Mesothelial cell of epicardium (in vitro differentiated cells): ENCODE measurements around the gene MLH1. TPM values are rescaled to one million over a fixed set of nuclear protein-coding genes. Genes with fewer than 3 reads are reported as not detected.

Experiments used
- DNase-seq, 2 experiments: peaks; one replicate each; pipeline ENCODE4 v3.0.0; 2021; ENCODE audit warnings: low spot score in 2 of 2; ENCODE audit not compliant: unreplicated experiment in 2 of 2
- H3K27ac Mint-ChIP-seq: 2 replicates; pipeline ENCODE4 v1.8.0; 2021; ENCODE audit warnings: mixed read lengths
- H3K27me3 Mint-ChIP-seq: 2 replicates; pipeline ENCODE4 v1.8.0; 2021; ENCODE audit warnings: low read depth, mixed read lengths
- H3K36me3 Mint-ChIP-seq: 2 replicates; pipeline ENCODE4 v1.8.0; 2021; ENCODE audit warnings: mixed read lengths
- H3K4me1 Mint-ChIP-seq: 2 replicates; pipeline ENCODE4 v1.8.0; 2021; ENCODE audit warnings: mixed read lengths
- H3K4me3 Mint-ChIP-seq: 2 replicates; pipeline ENCODE4 v1.8.0; 2021; ENCODE audit warnings: mild to moderate bottlenecking, moderate library complexity, mixed read lengths
- H3K9me3 Mint-ChIP-seq: 2 replicates; pipeline ENCODE4 v1.8.0; 2021; ENCODE audit warnings: mixed read lengths
- total RNA-seq: library from RNA; stranded (reverse); gene quantifications from 3 replicates; pipeline ENCODE4 v1.2.1, GENCODE V29; 2021
- TF ChIP-seq, protein P1 (sequence below): fragments of 200-600 bp; sonication (generic); IDR thresholded peaks from one replicate; pipeline ENCODE4 v1.5.0; 2021; ENCODE audit warnings: antibody characterized with exemption; ENCODE audit not compliant: unreplicated experiment

MLH1 gene
- total RNA-seq, 1 donor from 2014 or later, result 36.3 TPM

DNA sequence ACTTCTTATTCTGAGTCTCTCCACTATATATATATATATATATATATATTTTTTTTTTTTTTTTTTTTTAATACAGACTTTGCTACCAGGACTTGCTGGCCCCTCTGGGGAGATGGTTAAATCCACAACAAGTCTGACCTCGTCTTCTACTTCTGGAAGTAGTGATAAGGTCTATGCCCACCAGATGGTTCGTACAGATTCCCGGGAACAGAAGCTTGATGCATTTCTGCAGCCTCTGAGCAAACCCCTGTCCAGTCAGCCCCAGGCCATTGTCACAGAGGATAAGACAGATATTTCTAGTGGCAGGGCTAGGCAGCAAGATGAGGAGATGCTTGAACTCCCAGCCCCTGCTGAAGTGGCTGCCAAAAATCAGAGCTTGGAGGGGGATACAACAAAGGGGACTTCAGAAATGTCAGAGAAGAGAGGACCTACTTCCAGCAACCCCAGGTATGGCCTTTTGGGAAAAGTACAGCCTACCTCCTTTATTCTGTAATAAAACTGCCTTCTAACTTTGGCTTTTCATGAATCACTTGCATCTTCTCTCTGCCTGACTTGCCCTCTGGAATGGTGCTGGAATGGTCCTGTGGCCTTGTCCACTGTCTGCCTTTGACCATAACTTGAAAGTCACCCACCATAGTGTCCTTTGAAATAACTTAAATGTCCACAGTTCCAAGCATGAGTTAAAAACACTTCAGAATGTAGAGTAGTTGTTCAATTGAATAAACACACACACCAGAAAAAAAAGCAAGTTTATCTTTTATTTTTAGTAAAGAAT, 32.4 kb downstream of the MLH1 start:
- Mint-ChIP-seq H3K4me1 (no peaks in the 10 kb centered on the region), H3K27ac (no peak overlapping the region), H3K4me3 (no peak overlapping the region), H3K27me3 (no peaks in the 10 kb centered on the region), H3K9me3 (peaks cover 29% of the 10 kb centered on the region), H3K36me3 (peaks cover 62% of the 10 kb centered on the region)
- no peak for DNase-seq
- TF ChIP-seq, protein P1, sequence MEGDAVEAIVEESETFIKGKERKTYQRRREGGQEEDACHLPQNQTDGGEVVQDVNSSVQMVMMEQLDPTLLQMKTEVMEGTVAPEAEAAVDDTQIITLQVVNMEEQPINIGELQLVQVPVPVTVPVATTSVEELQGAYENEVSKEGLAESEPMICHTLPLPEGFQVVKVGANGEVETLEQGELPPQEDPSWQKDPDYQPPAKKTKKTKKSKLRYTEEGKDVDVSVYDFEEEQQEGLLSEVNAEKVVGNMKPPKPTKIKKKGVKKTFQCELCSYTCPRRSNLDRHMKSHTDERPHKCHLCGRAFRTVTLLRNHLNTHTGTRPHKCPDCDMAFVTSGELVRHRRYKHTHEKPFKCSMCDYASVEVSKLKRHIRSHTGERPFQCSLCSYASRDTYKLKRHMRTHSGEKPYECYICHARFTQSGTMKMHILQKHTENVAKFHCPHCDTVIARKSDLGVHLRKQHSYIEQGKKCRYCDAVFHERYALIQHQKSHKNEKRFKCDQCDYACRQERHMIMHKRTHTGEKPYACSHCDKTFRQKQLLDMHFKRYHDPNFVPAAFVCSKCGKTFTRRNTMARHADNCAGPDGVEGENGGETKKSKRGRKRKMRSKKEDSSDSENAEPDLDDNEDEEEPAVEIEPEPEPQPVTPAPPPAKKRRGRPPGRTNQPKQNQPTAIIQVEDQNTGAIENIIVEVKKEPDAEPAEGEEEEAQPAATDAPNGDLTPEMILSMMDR, result no peak

DNA sequence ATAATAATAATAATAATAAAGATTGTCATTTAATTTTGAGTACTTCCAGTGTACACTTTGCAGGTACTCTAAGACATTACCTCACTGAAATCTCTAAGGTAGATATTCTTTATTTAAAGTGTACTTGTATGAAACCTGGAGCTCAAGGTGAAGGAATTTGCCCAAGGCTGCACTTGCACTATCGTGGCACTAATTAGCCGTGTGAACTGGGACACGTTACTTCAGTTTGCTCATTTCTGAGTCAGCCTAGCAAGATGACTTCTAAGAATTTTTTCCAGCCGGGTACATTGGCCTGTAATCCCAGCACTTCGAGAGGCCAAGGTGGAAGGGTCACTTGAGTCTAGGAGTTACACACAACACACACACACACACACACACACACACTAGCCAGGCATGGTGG, 33.5 kb downstream of the MLH1 start:
- Mint-ChIP-seq H3K27me3 (no peaks in the 10 kb centered on the region), H3K4me1 (no peaks in the 10 kb centered on the region), H3K9me3 (peaks cover 29% of the 10 kb centered on the region), H3K36me3 (peaks cover 53% of the 10 kb centered on the region), H3K4me3 (no peak overlapping the region), H3K27ac (no peak overlapping the region)
- TF ChIP-seq, protein P1, result no peak
- DNase-seq, result no peak

DNA sequence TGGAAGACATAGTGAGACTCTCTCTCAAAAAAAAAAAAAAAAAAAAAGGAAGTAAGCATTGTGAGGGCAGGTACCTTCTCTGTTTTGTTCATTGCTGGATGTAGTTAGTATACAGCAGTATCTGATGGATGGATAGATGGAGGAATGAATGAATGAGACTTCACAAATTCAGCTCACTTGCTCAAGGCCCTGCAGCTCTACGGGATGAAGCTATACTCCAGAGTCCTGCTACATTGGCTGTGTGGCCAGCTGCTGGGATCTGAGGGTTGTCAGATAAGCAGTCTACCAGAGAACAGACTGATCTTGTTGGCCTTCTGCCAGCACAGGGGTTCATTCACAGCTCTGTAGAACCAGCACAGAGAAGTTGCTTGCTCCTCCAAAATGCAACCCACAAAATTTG, 35.0 kb downstream of the MLH1 start:
- TF ChIP-seq, protein P1, result no peak
- Mint-ChIP-seq H3K36me3 (peaks cover 43% of the 10 kb centered on the region), H3K4me1 (no peaks in the 10 kb centered on the region)

DNA sequence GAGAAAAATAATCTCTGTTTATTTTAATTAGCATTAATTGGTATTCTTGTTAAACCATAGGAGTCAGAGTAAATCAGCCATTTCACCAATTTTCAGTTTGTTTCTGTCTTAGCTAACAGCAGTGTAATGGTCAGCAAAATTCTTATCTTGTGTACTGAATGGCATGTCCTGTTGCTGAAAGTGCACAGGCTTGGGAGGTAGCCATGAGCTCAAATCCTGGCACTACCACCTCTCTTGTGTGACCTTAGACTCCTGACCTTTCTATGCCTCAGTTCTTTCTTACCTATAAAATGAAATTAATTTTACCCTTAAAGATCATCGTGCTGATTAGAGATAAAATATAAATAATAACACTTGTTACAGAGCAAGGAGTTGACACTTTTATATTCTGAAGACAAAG, 35.8 kb downstream of the MLH1 start:
- TF ChIP-seq, protein P1, result no peak
- no peak for DNase-seq
- Mint-ChIP-seq H3K27ac (no peak overlapping the region), H3K4me3 (no peak overlapping the region), H3K4me1 (no peaks in the 10 kb centered on the region), H3K27me3 (no peaks in the 10 kb centered on the region), H3K36me3 (peaks cover 39% of the 10 kb centered on the region), H3K9me3 (peaks cover 16% of the 10 kb centered on the region)

More for the DNA sequence above, 35.0 kb downstream of the MLH1 start:
- H3K9me3 Mint-ChIP-seq, result peaks cover 20% of the 10 kb centered on the region
- H3K27ac Mint-ChIP-seq, result no peak overlapping the region
- no peak for DNase-seq
- no peak overlapping the region for H3K4me3 Mint-ChIP-seq
- no peaks in the 10 kb centered on the region for H3K27me3 Mint-ChIP-seq

DNA sequence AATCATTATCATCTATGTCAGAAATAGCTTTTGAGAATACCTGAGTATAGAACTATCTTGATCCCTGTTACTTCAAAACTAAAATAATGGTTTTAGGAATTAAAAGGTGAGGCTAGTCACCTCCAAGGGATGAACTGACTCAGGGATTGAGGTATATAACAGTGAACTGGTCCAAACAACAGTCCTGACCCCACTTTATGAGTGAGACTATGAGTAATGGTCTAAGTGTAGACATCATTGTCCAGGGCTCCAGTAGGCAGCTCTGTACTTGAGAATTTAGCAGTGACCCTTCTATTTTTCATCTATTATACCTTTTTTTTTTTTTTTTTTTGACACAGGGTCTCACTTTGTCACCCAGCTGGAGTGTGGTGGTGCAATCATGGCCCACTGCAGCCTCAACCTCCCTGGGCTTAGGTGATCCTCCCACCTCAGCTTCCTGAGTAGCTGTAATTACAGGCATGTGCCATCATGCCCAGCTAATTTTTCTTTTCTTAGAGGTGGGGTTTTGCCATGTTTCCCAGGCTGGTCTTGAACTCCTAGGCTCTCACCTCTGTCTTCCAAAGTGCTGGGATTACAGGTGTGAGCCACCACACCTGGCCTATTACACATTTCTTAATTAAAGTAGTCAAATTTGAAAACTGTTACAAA, 36.3 kb downstream of the MLH1 start:
- TF ChIP-seq, protein P1, result no peak
- H3K9me3 Mint-ChIP-seq, result peaks cover 14% of the 10 kb centered on the region
- no peak overlapping the region for H3K27ac Mint-ChIP-seq
- H3K36me3 Mint-ChIP-seq, result peaks cover 37% of the 10 kb centered on the region
- H3K4me3 Mint-ChIP-seq, result no peak overlapping the region
- H3K27me3 Mint-ChIP-seq, result no peaks in the 10 kb centered on the region
- no peak for DNase-seq
- H3K4me1 Mint-ChIP-seq, result no peaks in the 10 kb centered on the region
